HepG2 (cell line): ENCODE measurements around the gene MYPN. TPM values are rescaled to one million over a fixed set of nuclear protein-coding genes. Genes with fewer than 3 reads are reported as not detected.
A peak's percentile ranks its signal among the peaks of the same experiment; 100 is the strongest.

Source experiments
- ATRX ChIP-seq: sonication (generic); formaldehyde crosslinking; IDR thresholded peaks from 2 replicates; pipeline ENCODE4 v1.4.0; 2020; ENCODE audit warnings: missing genetic modification reagents, borderline replicate concordance
- GATAD2A ChIP-seq: IDR thresholded peaks from 2 replicates; pipeline ENCODE4 v1.6.1; 2016
- HNF4A ChIP-seq: sonication (generic); formaldehyde crosslinking; IDR thresholded peaks from 2 replicates; pipeline ENCODE4 v1.4.0; 2020; ENCODE audit warnings: missing genetic modification reagents
- MAFG ChIP-seq: sonication (generic); formaldehyde crosslinking; IDR thresholded peaks from 2 replicates; pipeline ENCODE4 v1.5.1; 2020; ENCODE audit warnings: mild to moderate bottlenecking, missing genetic modification reagents
- MAX ChIP-seq: IDR thresholded peaks from 2 replicates; pipeline ENCODE4 v1.6.1; 2012; ENCODE audit warnings: inconsistent platforms
- MAZ ChIP-seq, 2 experiments: sonication (generic) in 1 of 2; formaldehyde crosslinking in 1 of 2; IDR thresholded peaks; 2 replicates each; pipeline versions ENCODE4 v1.5.0 to v1.6.1; 2012 to 2020; ENCODE audit warnings: low read depth in 2 of 2, mild to moderate bottlenecking in 2 of 2, borderline replicate concordance in 1 of 2, improper control_type of control experiment in 1 of 2, low read length in 1 of 2, missing genetic modification reagents in 1 of 2, moderate library complexity in 1 of 2
- MIXL1 ChIP-seq: IDR thresholded peaks from 2 replicates; pipeline ENCODE4 v1.6.1; 2016
- MTERF4 ChIP-seq: sonication (generic); formaldehyde crosslinking; IDR thresholded peaks from 2 replicates; pipeline ENCODE4 v1.8.0; 2023; ENCODE audit warnings: mild to moderate bottlenecking, missing genetic modification reagents
- NCOA1 ChIP-seq: sonication (generic); formaldehyde crosslinking; IDR thresholded peaks from 2 replicates; pipeline ENCODE4 v1.9.0; 2021; ENCODE audit warnings: missing genetic modification reagents
- NFAT5 ChIP-seq: sonication (generic); formaldehyde crosslinking; IDR thresholded peaks from 2 replicates; pipeline ENCODE4 v1.4.0; 2020; ENCODE audit warnings: missing genetic modification reagents
- NRL ChIP-seq: sonication (generic); formaldehyde crosslinking; IDR thresholded peaks from 2 replicates; pipeline ENCODE4 v1.5.0; 2020; ENCODE audit warnings: missing genetic modification reagents, mild to moderate bottlenecking, moderate library complexity, borderline replicate concordance
- PPARG ChIP-seq: conservative IDR thresholded peaks from 2 replicates; pipeline ENCODE4 v1.6.1; 2016; ENCODE audit warnings: missing biosample characterization, missing genetic modification reagents
- RELA ChIP-seq: sonication (generic); formaldehyde crosslinking; IDR thresholded peaks from 2 replicates; pipeline ENCODE4 v1.4.0; 2020; ENCODE audit warnings: missing genetic modification reagents
- RXRB ChIP-seq: IDR thresholded peaks from 2 replicates; pipeline ENCODE4 v1.6.1; 2016; ENCODE audit warnings: borderline replicate concordance, missing genetic modification reagents, missing compliant biosample characterization
- SALL2 ChIP-seq: sonication (generic); formaldehyde crosslinking; IDR thresholded peaks from 2 replicates; pipeline ENCODE4 v1.8.1; 2023; ENCODE audit warnings: mild to moderate bottlenecking, missing genetic modification reagents, inconsistent platforms
- ZNF607 ChIP-seq: sonication (generic); formaldehyde crosslinking; IDR thresholded peaks from 2 replicates; pipeline ENCODE4 v1.5.1; 2020; ENCODE audit warnings: missing genetic modification reagents, mild to moderate bottlenecking, borderline replicate concordance
- ZNF7 ChIP-seq: IDR thresholded peaks from 2 replicates; pipeline ENCODE4 v1.6.1; 2016; ENCODE audit warnings: missing biosample characterization, missing genetic modification reagents
- ZNF709 ChIP-seq: sonication (generic); formaldehyde crosslinking; IDR thresholded peaks from 2 replicates; pipeline ENCODE4 v1.5.0; 2020; ENCODE audit warnings: mild to moderate bottlenecking, missing genetic modification reagents
- ZNF883 ChIP-seq: sonication (generic); formaldehyde crosslinking; IDR thresholded peaks from 2 replicates; pipeline ENCODE4 v1.5.1; 2020; ENCODE audit warnings: mild to moderate bottlenecking, missing genetic modification reagents; ENCODE audit errors: not compliant biosample characterization
- polyA plus RNA-seq, 8 experiments: library from polyadenylated mRNA; depleted of rRNA in 3 of 8; stranded (reverse) in 7 of 8; unstranded in 1 of 8; fragments of >200 nt; fragmentation: Illumina TruSeq in 4 of 8; extraction: Trizol in 4 of 8; gene quantifications; 2 replicates each; pipeline versions ENCODE4 v1.2.1 to v1.2.3, GENCODE V29; 2011 to 2016; ENCODE audit warnings: low read depth in 4 of 8, missing spikeins in 1 of 8, mixed read lengths in 1 of 8; ENCODE audit not compliant: insufficient read depth in 1 of 8
- total RNA-seq, 5 experiments: library from RNA; depleted of rRNA; stranded (reverse); fragments of >200 nt; fragmentation: Illumina TruSeq; extraction: Trizol; gene quantifications; 2 replicates each; pipeline ENCODE4 v1.2.3, GENCODE V29; 2016; ENCODE audit warnings: low read depth in 1 of 5
- TF ChIP-seq, protein P1 (sequence below): sonication (generic); formaldehyde crosslinking; IDR thresholded peaks from 2 replicates; pipeline ENCODE4 v1.4.0; 2020; ENCODE audit warnings: missing genetic modification reagents, borderline replicate concordance

Gene MYPN
- total and polyA plus RNA-seq, 2 of the 13 experiments (the other 11 are each of a cell fraction or from before 2014, with no cell fraction given) = not detected

- TF ChIP-seq SALL2 (no peak), ZNF607 (CRISPR knock-in tag) (no peak), MAZ (IDR thresholded peaks at IDR 0.05; ENCODE audit: borderline replicate concordance, low read depth, low read length) (no peak), MAZ (CRISPR knock-in tag; IDR thresholded peaks at IDR 0.05; ENCODE audit: low read depth) (no peak), MAX (no peak), RELA (no peak), HNF4A (CRISPR knock-in tag) (peak; percentile 57), NFAT5 (CRISPR knock-in tag) (no peak), GATAD2A (CRISPR knock-in tag) (0 out of 2 replicates have a peak, but pooled peaks have one; percentile 33), PPARG (CRISPR knock-in tag) (peak; percentile 89), MTERF4 (CRISPR knock-in tag) (no peak), MAFG (no peak), ZNF883 (CRISPR knock-in tag) (no peak), MIXL1 (CRISPR knock-in tag) (0 out of 2 replicates have a peak, but pooled peaks have one; percentile 37), ATRX (no peak), ZNF7 (no peak), RXRB (CRISPR knock-in tag) (peak; percentile 76; the same call in 1 of the 2 replicates), ZNF709 (CRISPR knock-in tag) (no peak), NCOA1 (no peak), NRL (CRISPR knock-in tag) (no peak)
- TF ChIP-seq, protein P1, sequence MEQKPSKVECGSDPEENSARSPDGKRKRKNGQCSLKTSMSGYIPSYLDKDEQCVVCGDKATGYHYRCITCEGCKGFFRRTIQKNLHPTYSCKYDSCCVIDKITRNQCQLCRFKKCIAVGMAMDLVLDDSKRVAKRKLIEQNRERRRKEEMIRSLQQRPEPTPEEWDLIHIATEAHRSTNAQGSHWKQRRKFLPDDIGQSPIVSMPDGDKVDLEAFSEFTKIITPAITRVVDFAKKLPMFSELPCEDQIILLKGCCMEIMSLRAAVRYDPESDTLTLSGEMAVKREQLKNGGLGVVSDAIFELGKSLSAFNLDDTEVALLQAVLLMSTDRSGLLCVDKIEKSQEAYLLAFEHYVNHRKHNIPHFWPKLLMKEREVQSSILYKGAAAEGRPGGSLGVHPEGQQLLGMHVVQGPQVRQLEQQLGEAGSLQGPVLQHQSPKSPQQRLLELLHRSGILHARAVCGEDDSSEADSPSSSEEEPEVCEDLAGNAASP (CRISPR knock-in tag) = no peak
These were observed 54.4 kb downstream of the MYPN start (continued) for GRCh38 chr10:68163735-68164134.
